WI38 (cell line): Measurements from ENCODE around the gene OXTR.

Source experiments
- H3K4me3 ChIP-seq: 2 replicates; pipeline ENCODE4 v1.5.1; 2011; ENCODE audit warnings: low read depth, mild to moderate bottlenecking, control low read depth, low read length
- CTCF ChIP-seq: IDR thresholded peaks from 2 replicates; pipeline ENCODE4 v1.5.1; 2012; ENCODE audit warnings: low read depth, mild to moderate bottlenecking, control low read depth, low read length

OXTR gene

GRCh38 chr3:8752832-8753231, 16.6 kb downstream of the OXTR start:
- TF ChIP-seq CTCF = no peak
- H3K4me3 ChIP-seq = no peak overlapping the region

DNA sequence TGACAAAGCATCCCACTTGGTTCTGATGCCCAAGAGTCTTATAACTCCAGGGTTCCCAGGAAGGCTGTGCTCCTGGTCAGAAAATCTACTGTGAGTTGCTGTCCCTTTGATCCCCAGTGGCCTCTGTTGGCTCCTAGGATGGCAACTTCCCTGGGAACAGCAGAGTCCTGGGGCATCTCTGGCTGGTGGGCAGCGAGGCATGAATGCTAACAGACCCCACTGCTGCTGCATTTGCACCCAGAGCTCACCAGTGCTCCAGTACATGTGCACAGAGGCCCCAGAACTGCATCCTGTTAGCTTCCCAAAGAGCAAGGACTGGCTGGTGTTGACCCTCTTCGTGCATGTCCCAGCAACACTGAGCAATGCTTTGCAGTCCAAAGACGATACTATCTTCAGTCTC, 20.1 kb downstream of the OXTR start:
- no peak for TF ChIP-seq CTCF
- H3K4me3 ChIP-seq = no peak overlapping the region

DNA sequence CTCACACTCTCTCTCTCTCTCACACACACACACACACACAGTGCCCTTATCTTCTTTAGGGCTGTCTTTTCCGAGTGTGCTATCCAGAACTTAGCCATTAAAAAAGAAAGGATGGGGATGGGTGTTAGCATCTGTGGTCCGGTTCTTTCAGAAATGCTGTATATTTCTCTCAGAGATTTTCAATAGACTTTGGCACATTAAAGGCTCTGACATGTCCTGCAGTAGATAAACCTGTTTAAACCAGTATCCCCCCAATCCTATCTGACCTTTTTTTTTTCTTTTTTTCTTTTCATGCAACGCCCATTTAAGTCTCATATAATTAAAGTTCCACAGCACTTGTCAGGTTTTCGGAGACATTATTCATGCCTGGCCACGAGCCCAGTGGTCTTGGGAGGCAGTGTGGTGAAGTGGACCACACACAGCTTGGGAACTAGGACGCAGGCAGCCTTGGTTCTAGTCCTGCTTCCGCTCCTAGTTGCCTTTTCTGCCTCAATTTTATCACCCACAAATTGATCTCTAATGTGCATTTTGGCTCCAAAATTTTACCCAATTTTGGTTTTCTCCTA, 22.6 kb downstream of the OXTR start:
- no peak overlapping the region for H3K4me3 ChIP-seq
- no peak for TF ChIP-seq CTCF

GRCh38 chr3:8745619-8746370, 23.6 kb downstream of the OXTR start:
- no peak for TF ChIP-seq CTCF
- H3K4me3 ChIP-seq = no peak overlapping the region

- no peak overlapping the region for H3K4me3 ChIP-seq
- no peak for TF ChIP-seq CTCF
These were observed 25.5 kb downstream of the OXTR start for GRCh38 chr3:8743911-8744310.

GRCh38 chr3:8743021-8743601, 26.3 kb downstream of the OXTR start:
- no peak for TF ChIP-seq CTCF
- H3K4me3 ChIP-seq = no peak overlapping the region

DNA sequence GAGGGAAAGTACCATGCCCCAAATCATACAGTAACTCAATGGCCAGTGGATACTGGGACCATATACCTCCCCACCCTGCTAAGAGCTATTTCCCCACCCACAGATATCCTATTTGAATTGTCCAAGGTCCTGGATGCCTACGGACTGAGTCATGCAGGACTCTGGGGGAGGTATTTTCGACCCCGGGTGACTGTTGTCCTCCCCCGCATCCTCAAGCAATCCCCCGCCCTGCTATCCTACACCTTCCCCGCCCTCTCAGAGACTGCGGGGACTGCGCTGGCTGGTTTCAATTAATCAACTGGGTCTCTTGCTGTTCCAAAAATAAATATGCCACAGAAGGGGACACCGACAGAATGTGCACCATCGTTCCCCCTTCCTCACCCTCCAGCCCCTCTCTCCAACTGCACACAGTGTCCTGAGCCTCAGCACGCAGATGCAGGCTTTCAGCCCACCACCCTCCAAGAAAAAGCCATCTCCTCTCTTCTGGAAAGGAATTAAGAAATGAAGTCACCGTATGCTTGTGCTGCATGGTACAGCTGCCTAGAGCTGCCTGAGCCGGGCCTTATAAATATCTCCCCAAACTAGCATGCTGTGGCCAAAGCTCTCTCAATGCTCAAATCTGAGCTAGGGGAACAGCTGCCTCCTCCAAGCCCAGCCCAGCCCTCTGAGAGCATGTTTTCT, 27.7 kb downstream of the OXTR start:
- H3K4me3 ChIP-seq = peak overlapping the region; percentile 34
- TF ChIP-seq CTCF = no peak
